Tibial artery (tissue), 4 donors: Measurements from ENCODE around the gene RELT.
A peak's percentile ranks its signal among the peaks of the same experiment; 100 is the strongest.

Source experiments
- DNase-seq, 2 donors: peaks; one replicate each; pipeline ENCODE4 v3.0.0-alpha.2; 2019
- H3K27ac ChIP-seq, 2 donors: fragments of 200-600 bp; sonication (generic) in 1 of 2; 1 replicate in 1 of 2; 2 replicates in 1 of 2; pipeline ENCODE4 v1.5.1; 2018 to 2019; ENCODE audit warnings: mild to moderate bottlenecking in 1 of 2
- H3K27me3 ChIP-seq, 2 donors: fragments of 200-600 bp; sonication (generic) in 1 of 2; one replicate each; pipeline versions ENCODE4 v1.5.1 to v1.6.0; 2016 to 2019
- H3K36me3 ChIP-seq, 3 donors: fragments of 200-600 bp; sonication (generic) in 2 of 3; one replicate each; pipeline ENCODE4 v1.5.1; 2016 to 2019; ENCODE audit warnings: mild to moderate bottlenecking in 2 of 3
- H3K4me1 ChIP-seq, 4 donors: fragments of 200-600 bp; sonication (generic) in 2 of 4; 1 replicate in 3 of 4; 2 replicates in 1 of 4; pipeline ENCODE4 v1.5.1; 2016 to 2019
- H3K4me3 ChIP-seq, 2 donors: fragments of 200-600 bp; sonication (generic) in 1 of 2; 1 replicate in 1 of 2; 2 replicates in 1 of 2; pipeline ENCODE4 v1.5.1; 2018 to 2019; ENCODE audit warnings: mild to moderate bottlenecking in 2 of 2
- H3K9me3 ChIP-seq, 3 donors: fragments of 200-600 bp; sonication (generic) in 1 of 3; one replicate each; pipeline ENCODE4 v1.5.1; 2016 to 2019
- intact Hi-C: fragments of 100-400 bp; cut with DNase I; formaldehyde crosslinking; loops from one replicate; pipeline ENCODE4 v1.15.0; 2023; ENCODE audit warnings: low total_unique reads
- TF ChIP-seq, protein P1 (sequence below), 2 experiments: fragments of 200-600 bp in 1 of 2; fragments of 450-650 bp in 1 of 2; IDR thresholded peaks; one replicate each; pipeline ENCODE4 v1.5.1; 2017 to 2019; ENCODE audit warnings: antibody characterized with exemption in 2 of 2, mild to moderate bottlenecking in 1 of 2, moderate library complexity in 1 of 2

RELT gene

DNA sequence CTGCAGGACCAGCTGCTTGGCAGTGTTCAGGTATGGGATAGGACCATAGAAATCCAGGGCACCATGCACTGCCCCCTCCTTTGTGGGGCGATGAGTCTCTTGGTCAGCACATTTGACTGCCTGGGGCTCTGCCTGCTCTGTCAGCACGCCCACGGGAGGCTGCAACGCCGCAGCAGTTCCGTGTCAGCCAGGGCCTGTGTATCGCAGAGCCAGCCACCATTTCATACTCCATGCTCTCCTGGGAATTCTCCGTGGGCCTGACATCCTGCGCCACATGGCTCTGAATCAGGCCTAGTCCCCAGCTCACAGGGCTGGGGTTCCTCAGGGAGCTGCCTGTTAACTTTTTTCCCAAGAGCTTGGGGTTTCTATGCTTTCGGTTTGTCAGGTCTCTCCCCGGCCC is 16.9 kb upstream of the RELT start:
- intact Hi-C loops: no loop called here
- H3K36me3 ChIP-seq: peaks cover 69 to 97% (median 88%) of the 10 kb centered on the region in 3 donors
- H3K4me3 ChIP-seq: peak overlapping the region in 1 of 2 donors; percentile 7
- H3K9me3 ChIP-seq: no peaks in the 10 kb centered on the region
- peak; percentile 76 to 92 for DNase-seq
- TF ChIP-seq, protein P1, sequence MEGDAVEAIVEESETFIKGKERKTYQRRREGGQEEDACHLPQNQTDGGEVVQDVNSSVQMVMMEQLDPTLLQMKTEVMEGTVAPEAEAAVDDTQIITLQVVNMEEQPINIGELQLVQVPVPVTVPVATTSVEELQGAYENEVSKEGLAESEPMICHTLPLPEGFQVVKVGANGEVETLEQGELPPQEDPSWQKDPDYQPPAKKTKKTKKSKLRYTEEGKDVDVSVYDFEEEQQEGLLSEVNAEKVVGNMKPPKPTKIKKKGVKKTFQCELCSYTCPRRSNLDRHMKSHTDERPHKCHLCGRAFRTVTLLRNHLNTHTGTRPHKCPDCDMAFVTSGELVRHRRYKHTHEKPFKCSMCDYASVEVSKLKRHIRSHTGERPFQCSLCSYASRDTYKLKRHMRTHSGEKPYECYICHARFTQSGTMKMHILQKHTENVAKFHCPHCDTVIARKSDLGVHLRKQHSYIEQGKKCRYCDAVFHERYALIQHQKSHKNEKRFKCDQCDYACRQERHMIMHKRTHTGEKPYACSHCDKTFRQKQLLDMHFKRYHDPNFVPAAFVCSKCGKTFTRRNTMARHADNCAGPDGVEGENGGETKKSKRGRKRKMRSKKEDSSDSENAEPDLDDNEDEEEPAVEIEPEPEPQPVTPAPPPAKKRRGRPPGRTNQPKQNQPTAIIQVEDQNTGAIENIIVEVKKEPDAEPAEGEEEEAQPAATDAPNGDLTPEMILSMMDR (IDR thresholded peaks at IDR 0.05): no peak
- H3K4me1 ChIP-seq: peaks cover 4 to 41% (median 29%) of the 10 kb centered on the region in 4 donors
- H3K27me3 ChIP-seq: no peaks in the 10 kb centered on the region
- peak overlapping the region; percentile 81 to 83 for H3K27ac ChIP-seq

DNA sequence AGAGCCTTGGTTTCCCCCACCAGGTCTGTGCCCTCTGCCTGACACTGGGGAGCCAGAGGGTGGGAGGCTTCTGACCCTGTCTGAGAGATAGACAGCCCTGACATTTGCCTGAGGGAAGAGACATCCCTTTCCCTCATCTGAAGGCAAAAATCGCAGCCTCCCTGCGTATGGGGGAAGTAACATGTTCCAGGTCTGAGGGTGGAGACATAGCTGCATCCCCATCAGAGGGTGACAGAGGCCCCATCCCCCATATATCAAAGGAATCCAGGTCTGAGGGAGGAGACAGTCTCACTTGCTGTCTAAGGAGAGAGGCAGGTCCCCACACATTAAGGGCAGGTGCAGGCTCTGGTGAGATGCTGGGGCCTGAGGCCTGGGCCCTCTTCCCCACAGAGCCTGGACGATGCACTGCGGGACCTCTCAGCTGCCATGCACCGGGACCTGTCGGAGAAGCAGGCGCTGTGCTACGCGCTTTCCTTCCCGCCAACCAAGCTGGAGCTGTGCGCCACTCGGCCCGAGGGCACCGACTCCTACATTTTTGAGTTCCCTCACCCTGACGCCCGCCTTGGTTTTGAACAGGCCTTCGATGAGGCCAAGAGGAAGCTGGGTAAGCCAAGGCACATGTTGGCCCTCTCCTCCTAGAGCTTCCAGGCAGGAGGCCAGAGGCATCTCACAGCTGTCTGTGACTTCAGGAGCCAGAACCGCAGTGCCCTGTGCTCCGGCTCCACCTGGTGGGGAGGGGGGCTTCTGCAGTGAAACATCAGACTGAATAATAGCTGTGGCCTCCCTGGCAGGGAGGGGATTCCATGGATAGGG is 16.1 kb upstream of the RELT start:
- Histone ChIP-seq H3K4me1 (peaks cover 4 to 41% (median 29%) of the 10 kb centered on the region in 4 donors), H3K36me3 (peaks cover 76 to 97% (median 93%) of the 10 kb centered on the region in 3 donors)
- TF ChIP-seq, protein P1 (IDR thresholded peaks at IDR 0.05): no peak

DNA sequence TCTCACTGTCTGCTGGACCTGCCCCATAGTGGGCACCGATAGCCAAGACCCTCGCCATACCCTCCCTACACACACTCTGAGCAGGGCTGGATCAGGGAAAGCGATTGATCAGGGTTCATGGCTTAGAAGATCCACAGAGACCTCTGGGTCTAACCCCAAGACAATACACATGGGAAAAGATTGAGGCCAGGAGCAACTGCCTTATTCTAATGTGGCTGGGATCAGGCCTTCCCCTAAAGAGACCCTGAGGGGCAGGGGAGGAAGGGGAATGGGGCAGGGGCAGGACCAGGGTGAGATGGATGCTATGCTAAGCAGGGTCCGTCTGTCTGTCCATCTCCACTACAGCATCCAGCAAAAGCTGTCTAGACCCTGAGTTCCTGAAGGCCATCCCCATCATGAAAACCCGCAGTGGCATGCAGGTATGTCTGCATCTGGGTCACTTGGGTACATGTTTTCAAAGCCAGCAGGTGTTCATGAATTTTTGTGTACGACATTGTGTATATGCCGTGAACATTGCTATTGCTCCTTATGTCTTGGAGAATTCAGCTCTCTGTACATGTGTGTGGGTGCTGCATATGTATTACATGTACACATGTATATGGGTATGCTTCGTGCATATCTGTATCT is 15.3 kb upstream of the RELT start:
- Histone ChIP-seq H3K4me1 (peaks cover 4 to 41% (median 29%) of the 10 kb centered on the region in 4 donors), H3K4me3 (no peak overlapping the region), H3K27me3 (no peaks in the 10 kb centered on the region), H3K9me3 (no peaks in the 10 kb centered on the region), H3K36me3 (peaks cover 80 to 97% (median 93%) of the 10 kb centered on the region in 3 donors), H3K27ac (peak overlapping the region; percentile 81 to 83)
- DNase-seq: no peak
- TF ChIP-seq, protein P1 (IDR thresholded peaks at IDR 0.05): no peak
- intact Hi-C loops: no loop called here

More for the DNA sequence above, 16.1 kb upstream of the RELT start:
- Histone ChIP-seq H3K9me3 (no peaks in the 10 kb centered on the region), H3K27ac (peak overlapping the region; percentile 81 to 83), H3K4me3 (no peak overlapping the region), H3K27me3 (no peaks in the 10 kb centered on the region)
- intact Hi-C loops: no loop called here
- no peak for DNase-seq

DNA sequence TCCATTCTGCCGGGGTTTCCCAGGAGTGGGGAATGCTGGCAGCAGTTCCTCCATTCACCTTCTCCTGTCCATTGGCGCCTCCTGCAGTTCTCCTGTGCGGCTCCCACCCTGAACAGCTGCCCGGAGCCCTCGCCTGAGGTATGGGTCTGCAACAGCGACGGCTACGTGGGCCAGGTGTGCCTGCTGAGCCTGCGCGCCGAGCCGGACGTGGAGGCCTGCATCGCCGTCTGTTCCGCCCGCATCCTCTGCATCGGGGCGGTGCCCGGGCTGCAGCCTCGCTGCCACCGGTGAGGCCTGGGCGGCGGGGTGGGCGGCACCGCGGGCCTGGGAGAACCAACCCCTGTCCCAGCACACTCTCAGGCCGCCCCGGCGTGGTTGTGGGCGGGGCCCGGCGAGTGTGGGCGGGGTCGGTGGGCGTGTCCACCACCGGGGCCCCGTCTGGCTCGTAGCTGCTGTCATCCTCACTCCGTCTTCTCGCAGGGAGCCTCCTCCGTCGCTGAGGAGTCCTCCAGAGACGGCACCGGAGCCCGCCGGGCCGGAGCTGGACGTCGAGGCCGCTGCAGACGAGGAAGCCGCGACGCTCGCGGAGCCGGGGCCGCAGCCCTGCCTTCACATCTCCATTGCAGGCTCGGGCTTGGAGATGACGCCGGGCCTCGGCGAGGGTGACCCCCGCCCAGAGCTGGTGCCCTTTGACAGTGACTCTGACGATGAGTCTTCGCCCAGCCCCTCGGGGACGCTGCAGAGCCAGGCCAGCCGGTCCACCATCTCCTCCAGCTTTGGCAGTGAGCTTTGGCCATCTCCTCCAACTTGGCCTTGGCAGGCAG is 14.0 kb upstream of the RELT start:
- H3K9me3 ChIP-seq: no peaks in the 10 kb centered on the region
- H3K36me3 ChIP-seq: peaks cover 76 to 96% (median 93%) of the 10 kb centered on the region in 3 donors
- H3K27ac ChIP-seq: peak overlapping the region; percentile 27 to 43
- DNase-seq: no peak
- TF ChIP-seq, protein P1 (IDR thresholded peaks at IDR 0.05): no peak
- H3K4me3 ChIP-seq: no peak overlapping the region
- H3K27me3 ChIP-seq: no peaks in the 10 kb centered on the region
- intact Hi-C loops: no loop called here
- peaks cover 4 to 32% (median 27%) of the 10 kb centered on the region in 4 donors for H3K4me1 ChIP-seq

DNA sequence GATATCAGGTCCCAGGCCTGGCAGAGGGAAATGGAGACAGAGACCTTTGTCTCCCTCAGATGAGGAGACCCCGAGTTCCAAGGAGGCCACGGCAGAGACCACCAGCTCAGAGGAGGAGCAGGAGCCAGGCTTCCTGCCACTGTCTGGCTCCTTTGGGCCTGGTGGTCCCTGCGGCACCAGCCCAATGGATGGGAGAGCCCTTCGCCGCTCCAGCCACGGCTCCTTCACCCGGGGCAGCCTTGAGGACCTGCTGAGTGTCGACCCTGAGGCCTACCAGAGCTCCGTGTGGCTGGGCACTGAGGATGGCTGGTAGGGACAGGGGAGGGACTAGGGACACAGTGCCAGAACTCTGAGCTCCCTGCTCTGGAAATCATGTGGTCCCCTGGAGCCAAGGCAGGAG is 13.1 kb upstream of the RELT start:
- H3K27ac ChIP-seq: peak overlapping the region; percentile 27 to 43
- peaks cover 76 to 96% (median 93%) of the 10 kb centered on the region in 3 donors for H3K36me3 ChIP-seq
- H3K4me1 ChIP-seq: peaks cover 4 to 23% (median 17%) of the 10 kb centered on the region in 4 donors
- H3K4me3 ChIP-seq: no peak overlapping the region
- no peak for DNase-seq
- intact Hi-C loops: no loop called here
- no peaks in the 10 kb centered on the region for H3K27me3 ChIP-seq
- TF ChIP-seq, protein P1 (IDR thresholded peaks at IDR 0.05): no peak
- no peaks in the 10 kb centered on the region for H3K9me3 ChIP-seq
